Keratinocyte (primary cell): ENCODE data around the gene USP28.

Experiments
- CTCF ChIP-seq, 3 experiments: IDR thresholded peaks in 1 of 3; conservative IDR thresholded peaks in 1 of 3; optimal IDR thresholded peaks in 1 of 3; 2 replicates in 2 of 3; 3 replicates in 1 of 3; pipeline versions ENCODE3 to v1.5.1; 2011; ENCODE audit warnings: low read length in 3 of 3, mild to moderate bottlenecking in 3 of 3, moderate library complexity in 2 of 3, control low read depth in 1 of 3, inconsistent platforms in 1 of 3; ENCODE audit not compliant: insufficient read depth in 2 of 3; ENCODE audit errors: extremely low read depth in 1 of 3
- EZH2 ChIP-seq: IDR thresholded peaks from one replicate; pipeline ENCODE4 v1.6.1; 2012; ENCODE audit warnings: inconsistent platforms, mild to moderate bottlenecking, low read length, moderate library complexity

GRCh38 chr11:113827477-113827876, 47.9 kb downstream of the USP28 start:
- TF ChIP-seq CTCF (optimal IDR thresholded peaks at IDR 0.05 in 1 of 3, IDR thresholded peaks at IDR 0.05 in 1 of 3, conservative IDR thresholded peaks at IDR 0.05 in 1 of 3; ENCODE audit: extremely low read depth in 1 of 3, insufficient read depth in 2 of 3, low read length in 3 of 3) (no peak), EZH2 (no peak)
